K562 (cell line): ENCODE results near the gene FKBP2. TPM values are rescaled to one million over a fixed set of nuclear protein-coding genes. Genes with fewer than 3 reads are reported as not detected.
A peak's percentile ranks its signal among the peaks of the same experiment; 100 is the strongest.

ENCODE experiments used
- CCNT2 ChIP-seq: IDR thresholded peaks from 2 replicates; pipeline ENCODE4 v1.6.1; 2011; ENCODE audit warnings: borderline replicate concordance, low read depth, mild to moderate bottlenecking, moderate library complexity, mixed read lengths, low read length; ENCODE audit not compliant: insufficient read length; ENCODE audit errors: extremely low read depth
- CTCF ChIP-seq, 3 experiments: IDR thresholded peaks in 2 of 3; conservative IDR thresholded peaks in 1 of 3; 2 replicates each; pipeline ENCODE4 v1.5.1; 2011 to 2012; ENCODE audit warnings: low read length in 3 of 3, mild to moderate bottlenecking in 3 of 3, control low read depth in 2 of 3, improper control_type of control experiment in 1 of 3, inconsistent platforms in 1 of 3, low read depth in 1 of 3, mixed read lengths in 1 of 3, moderate library complexity in 1 of 3; ENCODE audit not compliant: insufficient read depth in 2 of 3
- ELF1 ChIP-seq: fragments of 200-800 bp; sonication (Bioruptor generic); IDR thresholded peaks from 2 replicates; pipeline ENCODE4 v1.6.1; 2016; ENCODE audit warnings: missing genetic modification characterization, missing compliant biosample characterization
- HDAC1 ChIP-seq, 2 experiments: fragments of 450-650 bp; IDR thresholded peaks; 2 replicates each; pipeline ENCODE4 v1.6.1; 2016 to 2017; ENCODE audit warnings: inconsistent platforms in 1 of 2, mild to moderate bottlenecking in 1 of 2, moderate library complexity in 1 of 2
- HDAC2 ChIP-seq: fragments of 450-650 bp; IDR thresholded peaks from 2 replicates; pipeline ENCODE4 v1.6.1; 2016; ENCODE audit warnings: mild to moderate bottlenecking
- MITF ChIP-seq: IDR thresholded peaks from 2 replicates; pipeline ENCODE4 v1.6.1; 2014; ENCODE audit warnings: antibody characterized with exemption
- MLLT1 ChIP-seq, 2 experiments: fragments of 450-650 bp; IDR thresholded peaks; 2 replicates each; pipeline ENCODE4 v1.6.1; 2016
- MYC ChIP-seq, 2 experiments: fragments of 250-450 bp in 1 of 2; sonication (Bioruptor Pico) in 1 of 2; IDR thresholded peaks; 2 replicates each; pipeline versions ENCODE4 v1.5.1 to v1.6.1; 2012 to 2021; ENCODE audit warnings: low read depth in 2 of 2, borderline replicate concordance in 1 of 2, improper control_type of control experiment in 1 of 2, low read length in 1 of 2, mild to moderate bottlenecking in 1 of 2, moderate library complexity in 1 of 2
- NFIC ChIP-seq: fragments of 450-650 bp; IDR thresholded peaks from 2 replicates; pipeline ENCODE4 v1.6.1; 2017; ENCODE audit warnings: mild to moderate bottlenecking, inconsistent platforms
- NR2F6 ChIP-seq: fragments of 450-650 bp; formaldehyde crosslinking; IDR thresholded peaks from 2 replicates; pipeline ENCODE4 v1.4.0; 2020; ENCODE audit warnings: mild to moderate bottlenecking
- POLR2AphosphoS5 ChIP-seq: IDR thresholded peaks from 2 replicates; pipeline ENCODE4 v1.6.1; 2011; ENCODE audit warnings: mild to moderate bottlenecking, low read depth, low read length, moderate library complexity; ENCODE audit not compliant: control insufficient read depth, insufficient read depth
- POLR2G ChIP-seq: fragments of 200-400 bp; formaldehyde crosslinking; IDR thresholded peaks from 2 replicates; pipeline ENCODE4 v1.6.1; 2017; ENCODE audit warnings: low read depth, mild to moderate bottlenecking, antibody characterized with exemption, low read length, moderate library complexity
- TAF1 ChIP-seq: IDR thresholded peaks from 2 replicates; pipeline ENCODE4 v1.6.1; 2011; ENCODE audit warnings: mild to moderate bottlenecking, low read length, moderate library complexity; ENCODE audit not compliant: insufficient read depth, control insufficient read depth, severe bottlenecking; ENCODE audit errors: extremely low read depth
- TEAD2 ChIP-seq: fragments of 450-650 bp; IDR thresholded peaks from 2 replicates; pipeline ENCODE4 v1.6.1; 2016; ENCODE audit warnings: missing genetic modification characterization, control low read depth, missing compliant biosample characterization
- TOE1 ChIP-seq, 2 experiments: fragments of 450-650 bp in 1 of 2; sonication (generic) in 1 of 2; formaldehyde crosslinking in 1 of 2; IDR thresholded peaks; 2 replicates each; pipeline versions ENCODE4 v1.7.1 to v1.8.0; 2016 to 2022; ENCODE audit warnings: borderline replicate concordance in 2 of 2, mild to moderate bottlenecking in 2 of 2, antibody characterized with exemption in 1 of 2, inconsistent platforms in 1 of 2, low read depth in 1 of 2, missing genetic modification reagents in 1 of 2, moderate library complexity in 1 of 2
- VEZF1 ChIP-seq: fragments of 200-800 bp; sonication (Bioruptor generic); IDR thresholded peaks from 2 replicates; pipeline ENCODE4 v1.6.1; 2017; ENCODE audit warnings: missing genetic modification characterization, missing compliant biosample characterization
- ZBTB7A ChIP-seq: IDR thresholded peaks from 2 replicates; pipeline ENCODE4 v1.6.1; 2011; ENCODE audit warnings: low read depth, mild to moderate bottlenecking, low read length, moderate library complexity, borderline replicate concordance; ENCODE audit not compliant: control insufficient read depth
- ZNF143 ChIP-seq: sonication (generic); formaldehyde crosslinking; IDR thresholded peaks from 2 replicates; pipeline ENCODE4 v1.9.0; 2022; ENCODE audit warnings: mild to moderate bottlenecking, missing genetic modification reagents
- polyA plus RNA-seq, 8 experiments: library from polyadenylated mRNA; depleted of rRNA in 4 of 8; stranded (reverse) in 5 of 8; unstranded in 3 of 8; fragments of >200 nt; fragmentation: Nextera tagmentation in 2 of 8; fragmentation: Illumina TruSeq in 1 of 8; extraction: Ambion mirVana in 2 of 8; extraction: Trizol in 1 of 8; gene quantifications; 2 replicates each; pipeline versions ENCODE4 v1.2.1 to v1.2.3, GENCODE V29; 2011 to 2014; ENCODE audit warnings: inconsistent platforms in 1 of 8, missing spikeins in 1 of 8
- total RNA-seq, 7 experiments: library from RNA; depleted of rRNA in 6 of 7; stranded (reverse); fragments of >200 nt in 6 of 7; fragmentation: Illumina TruSeq in 2 of 7; extraction: Trizol in 2 of 7; gene quantifications; 2 replicates each; pipeline versions ENCODE4 v1.2.1 to v1.2.3, GENCODE V29; 2011 to 2021; ENCODE audit warnings: low replicate concordance in 1 of 7

The FKBP2 gene
- total and polyA plus RNA-seq, 9 of the 15 experiments (the other 6 are each of a cell fraction or from before 2014, with no cell fraction given) = 3.5 to 151 (median 58.1) TPM

- TF ChIP-seq MLLT1 (IDR thresholded peaks at IDR 0.05) (0 out of 4 replicates have a peak, but pooled peaks of 1 of the 2 experiments have one; percentile 51), TAF1 (peak; percentile 55), TEAD2 (no peak), MITF (no peak), ZNF143 (no peak), CTCF (IDR thresholded peaks at IDR 0.05 in 2 of 3, conservative IDR thresholded peaks at IDR 0.05 in 1 of 3; ENCODE audit: insufficient read depth in 2 of 3, low read depth in 1 of 3, low read length in 3 of 3) (peak; percentile 34 to 60 (median 46)), ELF1 (tag) (no peak), HDAC1 (IDR thresholded peaks at IDR 0.05) (peak in 1 of 2 experiments; percentile 70; a peak in 2 of 4 replicates), NFIC (peak; percentile 80), POLR2G (peak; percentile 62), NR2F6 (CRISPR knock-in tag) (0 out of 2 replicates have a peak, but pooled peaks have one; percentile 2), POLR2AphosphoS5 (0 out of 2 replicates have a peak, but pooled peaks have one; percentile 25), CCNT2 (peak; percentile 28), HDAC2 (0 out of 2 replicates have a peak, but pooled peaks have one; percentile 40), TOE1 (IDR thresholded peaks at IDR 0.05; ENCODE audit: borderline replicate concordance) (0 out of 2 replicates have a peak, but pooled peaks have one; percentile 32), TOE1 (CRISPR knock-in tag; IDR thresholded peaks at IDR 0.05; ENCODE audit: borderline replicate concordance, low read depth) (no peak), VEZF1 (CRISPR knock-in tag) (peak; percentile 72), ZBTB7A (peak; percentile 39; the same call in 1 of the 2 replicates), MYC (IDR thresholded peaks at IDR 0.05; ENCODE audit: low read depth, low read length) (peak; percentile 22; the same call in 1 of the 2 replicates), MYC (CRISPR knock-in tag; IDR thresholded peaks at IDR 0.05; ENCODE audit: borderline replicate concordance, low read depth) (no peak)
These were observed 11.3 kb downstream of the FKBP2 start (continued) for GRCh38 chr11:64252003-64252872.
